Glomerular endothelial cell (primary cell): Measurements from ENCODE around the gene CLTB. TPM values are rescaled to one million over a fixed set of nuclear protein-coding genes. Genes with fewer than 3 reads are reported as not detected.
"Not testable (repeated sequence)": the region's sequence is repeated elsewhere in the genome, so short reads cannot be mapped to it uniquely, and the experiment has no call there.

Experiments used
- DNase-seq: peaks from one replicate; pipeline ENCODE4 v3.0.0-alpha.2; 2011; ENCODE audit warnings: low read depth, low spot score; ENCODE audit errors: extremely low read depth
- total RNA-seq: library from RNA; depleted of rRNA; stranded (reverse); fragments of >200 nt; gene quantifications from 2 replicates; pipeline ENCODE4 v1.2.3, GENCODE V29; 2015

The CLTB gene
- total RNA-seq, 1 donor from 2014 or later: 131 TPM

- DNase-seq: no peak
These were observed 13.6 kb upstream of the CLTB start for GRCh38 chr5:176429972-176430371.

- no peak for DNase-seq
These were observed 11.6 kb upstream of the CLTB start for GRCh38 chr5:176427971-176428370.

- DNase-seq: no peak
These were observed 10.5 kb upstream of the CLTB start for GRCh38 chr5:176426876-176427275.

- no peak for DNase-seq
These were observed 9.5 kb upstream of the CLTB start for GRCh38 chr5:176425791-176426190.

GRCh38 chr5:176425138-176425537 is 8.8 kb upstream of the CLTB start:
- no peak for DNase-seq

- DNase-seq: no peak
These were observed 7.8 kb upstream of the CLTB start for GRCh38 chr5:176424181-176424580.

- DNase-seq: no peak
These were observed 4.7 kb upstream of the CLTB start for GRCh38 chr5:176420972-176421544.

- no peak for DNase-seq
These were observed 3.7 kb upstream of the CLTB start for GRCh38 chr5:176420086-176420485.

- no peak for DNase-seq
These were observed 1.9 kb upstream of the CLTB start for GRCh38 chr5:176418251-176418650.

GRCh38 chr5:176416965-176417364 is 626 bp upstream of the CLTB start:
- no peak for DNase-seq

GRCh38 chr5:176415240-176415951 is 943 bp downstream of the CLTB start:
- no peak for DNase-seq

- DNase-seq: no peak
These were observed 1.6 kb downstream of the CLTB start for GRCh38 chr5:176414704-176415103.

GRCh38 chr5:176413709-176414191 is 2.6 kb downstream of the CLTB start:
- DNase-seq: no peak

- DNase-seq: no peak
These were observed 3.1 kb downstream of the CLTB start for GRCh38 chr5:176413255-176413565.

GRCh38 chr5:176412517-176413254 is 3.7 kb downstream of the CLTB start:
- DNase-seq: no peak

GRCh38 chr5:176410486-176411180 is 5.7 kb downstream of the CLTB start:
- no peak for DNase-seq

GRCh38 chr5:176409765-176410164 is 6.6 kb downstream of the CLTB start:
- no peak for DNase-seq

GRCh38 chr5:176408590-176408989 is 7.7 kb downstream of the CLTB start:
- no peak for DNase-seq

GRCh38 chr5:176408252-176408573 is 8.1 kb downstream of the CLTB start:
- DNase-seq: not testable (repeated sequence)

GRCh38 chr5:176407456-176408251 is 8.7 kb downstream of the CLTB start:
- no peak for DNase-seq
